Parathyroid adenoma (tissue), 2 donors: ENCODE results near the gene BMI1.
A peak's percentile ranks its signal among the peaks of the same experiment; 100 is the strongest.

ENCODE experiments used
- H2AFZ ChIP-seq: fragments of 300-600 bp; sonication (generic); one replicate; pipeline ENCODE4 v1.7.0; 2017; ENCODE audit warnings: antibody characterized with exemption, mild to moderate bottlenecking
- H3K27ac ChIP-seq: fragments of 300-600 bp; sonication (generic); one replicate; pipeline ENCODE4 v1.7.0; 2017
- H3K27me3 ChIP-seq: fragments of 300-600 bp; sonication (generic); one replicate; pipeline ENCODE4 v1.7.0; 2017; ENCODE audit warnings: low read length; ENCODE audit not compliant: control insufficient read depth, insufficient read depth
- H3K36me3 ChIP-seq: fragments of 300-600 bp; sonication (generic); one replicate; pipeline ENCODE4 v1.7.0; 2017; ENCODE audit warnings: low read length; ENCODE audit not compliant: control insufficient read depth, insufficient read depth
- H3K4me1 ChIP-seq: fragments of 300-600 bp; sonication (generic); one replicate; pipeline ENCODE4 v1.7.0; 2017; ENCODE audit warnings: control low read depth
- H3K4me2 ChIP-seq: fragments of 300-600 bp; sonication (generic); one replicate; pipeline ENCODE4 v1.7.0; 2017; ENCODE audit warnings: low read length
- H3K4me3 ChIP-seq: fragments of 300-600 bp; sonication (generic); one replicate; pipeline ENCODE4 v1.7.0; 2017; ENCODE audit warnings: low read depth, low read length
- H3K79me2 ChIP-seq: fragments of 300-600 bp; sonication (generic); one replicate; pipeline ENCODE4 v1.7.0; 2017; ENCODE audit warnings: control low read depth
- H3K9ac ChIP-seq: fragments of 300-600 bp; sonication (generic); one replicate; pipeline ENCODE4 v1.7.0; 2017; ENCODE audit warnings: mild to moderate bottlenecking
- H3K9me3 ChIP-seq: fragments of 300-600 bp; sonication (generic); one replicate; pipeline ENCODE4 v1.7.0; 2017; ENCODE audit warnings: low read length; ENCODE audit not compliant: control insufficient read depth
- TF ChIP-seq, protein P1 (sequence below): fragments of 300-600 bp; sonication (generic); IDR thresholded peaks from one replicate; pipeline ENCODE4 v1.7.0; 2017; ENCODE audit warnings: antibody characterized with exemption, mild to moderate bottlenecking
- donor health status: primary hyperparathyroidism.

BMI1 gene

DNA sequence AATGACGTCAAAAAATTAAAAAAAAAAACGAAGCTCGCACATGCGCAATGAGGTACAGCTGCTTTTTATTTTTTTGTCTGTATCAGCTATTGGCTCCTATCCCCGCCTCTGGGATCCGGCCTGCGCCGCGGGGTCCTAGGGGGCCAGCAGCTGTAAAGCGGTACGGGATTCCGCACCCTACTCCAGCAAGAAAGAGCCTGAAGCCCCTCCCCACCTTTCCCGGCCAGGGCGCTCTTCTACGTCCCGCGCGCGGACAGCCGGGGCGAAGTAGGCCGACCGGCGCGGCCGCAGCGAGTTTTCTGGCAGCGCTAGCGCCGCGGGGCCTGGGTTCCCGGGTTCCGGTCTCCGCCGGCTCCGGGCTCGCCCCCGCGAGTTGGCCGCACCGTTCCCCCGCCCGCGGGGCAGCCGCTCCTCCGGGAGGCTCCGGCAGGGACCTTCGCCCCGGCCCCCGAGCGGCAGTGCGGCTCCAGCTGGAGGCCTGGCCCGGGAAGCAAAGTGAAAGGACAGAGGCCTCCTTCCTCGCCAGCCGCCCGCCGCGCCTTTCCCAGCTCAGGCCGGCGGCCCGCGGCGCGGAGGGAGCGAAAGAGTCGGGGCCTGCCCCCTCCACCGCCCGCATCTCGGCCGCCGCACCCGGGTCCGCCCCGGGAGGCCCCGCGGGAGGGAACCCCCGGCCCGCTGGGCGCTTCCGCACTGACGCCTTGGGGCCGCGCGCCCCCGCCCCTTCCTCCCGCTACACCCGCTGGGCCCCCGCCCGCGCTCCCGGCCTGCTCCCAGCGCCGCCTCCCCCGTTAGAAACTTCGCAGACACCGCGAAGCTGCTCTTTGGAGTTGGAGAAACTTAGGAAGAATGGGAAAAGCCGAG lies 19.7 kb downstream of the BMI1 start:
- Histone ChIP-seq H3K36me3 (no peaks in the 10 kb centered on the region), H3K9ac (peak overlapping the region; percentile 94), H3K4me1 (no peaks in the 10 kb centered on the region), H3K4me3 (peak overlapping the region; percentile 74), H2AFZ (peak overlapping the region; percentile 93), H3K27me3 (peaks cover 24% of the 10 kb centered on the region), H3K27ac (peak overlapping the region; percentile 85), H3K9me3 (no peaks in the 10 kb centered on the region), H3K4me2 (peak overlapping the region; percentile 78), H3K79me2 (no peaks in the 10 kb centered on the region)
- TF ChIP-seq, protein P1, sequence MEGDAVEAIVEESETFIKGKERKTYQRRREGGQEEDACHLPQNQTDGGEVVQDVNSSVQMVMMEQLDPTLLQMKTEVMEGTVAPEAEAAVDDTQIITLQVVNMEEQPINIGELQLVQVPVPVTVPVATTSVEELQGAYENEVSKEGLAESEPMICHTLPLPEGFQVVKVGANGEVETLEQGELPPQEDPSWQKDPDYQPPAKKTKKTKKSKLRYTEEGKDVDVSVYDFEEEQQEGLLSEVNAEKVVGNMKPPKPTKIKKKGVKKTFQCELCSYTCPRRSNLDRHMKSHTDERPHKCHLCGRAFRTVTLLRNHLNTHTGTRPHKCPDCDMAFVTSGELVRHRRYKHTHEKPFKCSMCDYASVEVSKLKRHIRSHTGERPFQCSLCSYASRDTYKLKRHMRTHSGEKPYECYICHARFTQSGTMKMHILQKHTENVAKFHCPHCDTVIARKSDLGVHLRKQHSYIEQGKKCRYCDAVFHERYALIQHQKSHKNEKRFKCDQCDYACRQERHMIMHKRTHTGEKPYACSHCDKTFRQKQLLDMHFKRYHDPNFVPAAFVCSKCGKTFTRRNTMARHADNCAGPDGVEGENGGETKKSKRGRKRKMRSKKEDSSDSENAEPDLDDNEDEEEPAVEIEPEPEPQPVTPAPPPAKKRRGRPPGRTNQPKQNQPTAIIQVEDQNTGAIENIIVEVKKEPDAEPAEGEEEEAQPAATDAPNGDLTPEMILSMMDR, result no peak

DNA sequence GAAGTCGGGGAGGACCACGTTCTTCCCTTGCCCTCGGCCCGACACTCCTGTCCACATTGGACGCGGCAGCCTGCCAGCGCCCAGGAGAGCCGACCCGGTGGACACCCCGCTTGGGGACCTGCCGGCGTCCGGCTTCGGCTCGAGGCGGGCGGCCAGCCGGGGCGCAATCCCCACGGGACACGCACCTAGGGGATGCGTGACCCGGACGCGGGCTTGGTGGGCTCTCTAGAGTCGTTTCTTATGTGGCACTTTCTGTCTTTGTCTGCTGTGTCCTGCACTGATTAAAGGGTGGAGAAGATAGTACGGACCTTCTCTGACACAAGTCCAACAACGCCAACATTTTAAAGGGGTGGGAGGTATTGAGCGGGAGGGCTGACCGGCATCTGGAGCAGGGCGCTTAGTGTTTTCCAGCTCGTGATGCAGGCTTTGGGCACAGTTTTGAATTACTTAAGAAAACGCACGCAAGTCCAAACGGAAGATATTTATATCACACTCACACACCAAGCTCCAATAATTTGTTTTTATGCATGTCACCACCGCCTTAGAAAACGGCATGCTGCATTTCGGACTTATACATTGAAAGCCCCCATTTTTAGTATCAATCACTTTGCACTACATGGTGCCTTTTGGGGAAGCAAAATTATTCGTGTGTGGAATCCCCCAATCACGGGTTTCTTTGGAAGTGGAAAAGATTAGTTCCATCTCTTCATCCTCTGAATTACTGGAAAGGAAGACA lies 20.5 kb downstream of the BMI1 start:
- TF ChIP-seq, protein P1, result no peak
- Histone ChIP-seq H3K4me2 (peak overlapping the region; percentile 78), H3K4me1 (no peaks in the 10 kb centered on the region), H3K27me3 (peaks cover 30% of the 10 kb centered on the region), H3K9me3 (no peaks in the 10 kb centered on the region), H3K36me3 (no peaks in the 10 kb centered on the region), H3K9ac (no peak overlapping the region), H2AFZ (peak overlapping the region; percentile 93), H3K4me3 (peak overlapping the region; percentile 74), H3K27ac (peak overlapping the region; percentile 85), H3K79me2 (no peaks in the 10 kb centered on the region)

DNA sequence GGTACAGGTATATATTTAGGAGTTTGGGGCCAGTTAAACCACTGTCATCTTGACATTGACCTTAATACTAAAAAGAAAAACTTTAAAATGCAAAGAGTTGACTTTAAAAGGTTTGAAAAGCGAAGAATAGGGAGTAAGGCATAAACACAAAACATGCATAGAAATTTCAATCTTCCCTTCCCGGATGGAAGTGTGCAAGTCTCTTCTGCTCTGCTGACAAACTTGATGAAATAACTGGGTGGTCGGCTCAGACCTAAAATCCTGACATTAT lies 21.0 kb downstream of the BMI1 start:
- H3K4me2 ChIP-seq, result no peak overlapping the region
- H3K27ac ChIP-seq, result no peak overlapping the region
- H2AFZ ChIP-seq, result no peak overlapping the region
- H3K79me2 ChIP-seq, result no peaks in the 10 kb centered on the region
- H3K4me1 ChIP-seq, result no peaks in the 10 kb centered on the region
- H3K9me3 ChIP-seq, result no peaks in the 10 kb centered on the region
- H3K36me3 ChIP-seq, result no peaks in the 10 kb centered on the region
- TF ChIP-seq, protein P1, result no peak
- no peak overlapping the region for H3K9ac ChIP-seq
- H3K27me3 ChIP-seq, result peaks cover 28% of the 10 kb centered on the region
- peak overlapping the region; percentile 74 for H3K4me3 ChIP-seq

DNA sequence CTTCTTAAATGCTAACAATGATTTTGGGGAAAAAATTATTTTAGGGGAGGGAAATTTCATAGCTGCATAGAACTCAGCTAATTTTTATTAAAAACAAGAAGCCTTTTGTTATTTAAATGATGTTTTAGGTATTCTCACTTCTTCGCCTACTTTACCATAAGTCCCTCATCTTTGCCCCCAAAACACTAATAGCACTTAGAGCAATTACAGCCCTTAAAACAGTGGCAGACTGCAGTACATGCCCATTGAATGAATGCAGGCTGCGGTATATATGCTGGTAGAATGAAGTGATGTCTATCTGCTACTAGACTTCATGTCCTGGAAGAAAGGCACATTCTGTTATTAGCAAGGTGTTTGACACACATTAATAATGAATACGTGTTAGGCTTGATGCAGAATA lies 21.5 kb downstream of the BMI1 start:
- Histone ChIP-seq H3K4me1 (no peaks in the 10 kb centered on the region), H3K4me2 (no peak overlapping the region), H3K27ac (no peak overlapping the region), H3K79me2 (no peaks in the 10 kb centered on the region), H3K27me3 (peaks cover 28% of the 10 kb centered on the region), H3K9ac (no peak overlapping the region), H3K9me3 (no peaks in the 10 kb centered on the region), H2AFZ (no peak overlapping the region), H3K36me3 (no peaks in the 10 kb centered on the region), H3K4me3 (no peak overlapping the region)
- TF ChIP-seq, protein P1, result no peak
